Dendritic cell treated with granulocyte-macrophage colony-stimulating factor and Interleukin-4, amounts not matched to agents 40 ng/mL and 50 ng/mL, for 4 days (primary cell): ENCODE results near the gene ABCA2.
A peak's percentile ranks its signal among the peaks of the same experiment; 100 is the strongest.

ENCODE experiments used
- H3K27ac Mint-ChIP-seq: one replicate; pipeline ENCODE4 v1.8.0; 2022; ENCODE audit warnings: mild to moderate bottlenecking, mixed read lengths
- H3K27me3 Mint-ChIP-seq: one replicate; pipeline ENCODE4 v1.8.0; 2022; ENCODE audit warnings: mild to moderate bottlenecking, mixed read lengths
- H3K36me3 Mint-ChIP-seq: one replicate; pipeline ENCODE4 v1.8.0; 2022; ENCODE audit warnings: low read depth, mixed read lengths
- H3K4me1 Mint-ChIP-seq: one replicate; pipeline ENCODE4 v1.8.0; 2022; ENCODE audit warnings: low read depth, mixed read lengths
- H3K4me3 Mint-ChIP-seq: one replicate; pipeline ENCODE4 v1.8.0; 2022; ENCODE audit warnings: mild to moderate bottlenecking, moderate library complexity, mixed read lengths
- H3K9me3 Mint-ChIP-seq: one replicate; pipeline ENCODE4 v1.8.0; 2022; ENCODE audit warnings: mixed read lengths
- intact Hi-C: fragments of 100-400 bp; cut with micrococcal nuclease; formaldehyde crosslinking; loops from one replicate; pipeline ENCODE4 v1.15.0; 2022

ABCA2 gene

DNA sequence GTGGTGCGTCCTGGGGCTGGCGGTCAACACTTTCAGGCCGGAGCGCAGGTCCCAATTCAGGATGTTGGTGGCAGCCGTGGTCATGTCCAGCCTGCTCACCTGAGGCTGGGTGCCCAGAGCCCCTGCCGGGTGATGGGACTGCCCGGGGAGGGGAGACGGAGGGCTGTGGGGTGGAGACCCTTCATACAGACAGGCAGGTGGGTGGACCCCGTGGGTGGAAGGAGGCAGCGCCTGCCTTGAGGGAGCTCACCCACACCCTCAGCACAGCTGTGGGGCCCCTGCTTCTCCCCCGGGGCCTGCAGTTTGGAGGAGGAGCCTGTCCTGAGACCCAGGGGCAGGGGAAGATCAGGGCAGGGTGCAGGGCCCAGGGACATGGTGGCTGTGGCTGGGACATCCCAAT lies 57.7 kb downstream of the ABCA2 start:
- Mint-ChIP-seq H3K9me3 (no peaks in the 10 kb centered on the region), H3K36me3 (no peaks in the 10 kb centered on the region), H3K27ac (no peak overlapping the region), H3K4me3 (no peak overlapping the region), H3K27me3 (peaks cover 48% of the 10 kb centered on the region), H3K4me1 (peaks cover 21% of the 10 kb centered on the region)
- intact Hi-C loops, result no loop called here

DNA sequence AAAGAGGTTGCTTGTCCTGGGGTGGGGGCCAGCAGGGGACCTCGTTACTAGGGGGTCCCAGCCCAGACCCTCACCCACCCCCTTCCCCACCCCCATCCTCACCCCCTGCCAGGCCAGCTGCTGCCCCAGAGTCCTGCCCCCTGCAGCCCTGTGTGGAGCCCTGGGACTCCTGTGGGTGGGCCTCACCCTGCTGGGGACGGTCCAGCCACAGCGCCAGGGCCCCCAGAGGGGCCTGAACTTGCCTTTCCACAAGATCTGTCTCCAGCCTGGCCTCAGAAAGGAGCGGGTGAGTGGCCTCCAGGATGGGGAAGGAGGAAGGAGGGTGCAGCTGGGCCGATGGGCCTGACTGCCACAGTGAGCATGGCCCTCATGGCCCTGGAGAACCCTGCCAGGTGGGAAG lies 58.3 kb downstream of the ABCA2 start:
- Mint-ChIP-seq H3K36me3 (no peaks in the 10 kb centered on the region), H3K27ac (no peak overlapping the region), H3K9me3 (no peaks in the 10 kb centered on the region), H3K27me3 (peaks cover 45% of the 10 kb centered on the region), H3K4me1 (peaks cover 16% of the 10 kb centered on the region), H3K4me3 (no peak overlapping the region)
- intact Hi-C loops, result no loop called here

DNA sequence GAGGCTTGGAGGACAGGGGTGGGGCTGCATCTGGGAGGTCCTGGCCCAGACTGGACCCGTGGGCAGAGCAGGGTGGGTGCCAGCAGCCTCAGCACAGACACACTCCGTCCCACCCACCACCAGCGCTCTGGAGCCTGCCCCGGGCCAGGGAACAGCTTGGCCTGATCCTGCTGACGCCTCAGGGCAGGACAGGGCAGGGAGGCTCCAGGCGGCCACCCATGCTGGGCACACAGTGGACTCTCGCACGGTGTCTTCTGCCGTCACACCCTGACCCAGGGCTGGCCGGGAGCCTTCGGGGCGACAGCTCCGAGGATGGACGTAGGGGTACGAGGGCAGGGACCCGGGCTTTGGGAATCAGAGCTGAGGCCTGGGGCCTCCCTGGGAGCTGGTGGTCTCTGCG lies 58.9 kb downstream of the ABCA2 start:
- no peak overlapping the region for H3K27ac Mint-ChIP-seq
- peaks cover 42% of the 10 kb centered on the region for H3K27me3 Mint-ChIP-seq
- H3K9me3 Mint-ChIP-seq, result no peaks in the 10 kb centered on the region
- H3K36me3 Mint-ChIP-seq, result no peaks in the 10 kb centered on the region
- intact Hi-C loops, result no loop called here
- H3K4me3 Mint-ChIP-seq, result no peak overlapping the region
- H3K4me1 Mint-ChIP-seq, result peaks cover 19% of the 10 kb centered on the region

DNA sequence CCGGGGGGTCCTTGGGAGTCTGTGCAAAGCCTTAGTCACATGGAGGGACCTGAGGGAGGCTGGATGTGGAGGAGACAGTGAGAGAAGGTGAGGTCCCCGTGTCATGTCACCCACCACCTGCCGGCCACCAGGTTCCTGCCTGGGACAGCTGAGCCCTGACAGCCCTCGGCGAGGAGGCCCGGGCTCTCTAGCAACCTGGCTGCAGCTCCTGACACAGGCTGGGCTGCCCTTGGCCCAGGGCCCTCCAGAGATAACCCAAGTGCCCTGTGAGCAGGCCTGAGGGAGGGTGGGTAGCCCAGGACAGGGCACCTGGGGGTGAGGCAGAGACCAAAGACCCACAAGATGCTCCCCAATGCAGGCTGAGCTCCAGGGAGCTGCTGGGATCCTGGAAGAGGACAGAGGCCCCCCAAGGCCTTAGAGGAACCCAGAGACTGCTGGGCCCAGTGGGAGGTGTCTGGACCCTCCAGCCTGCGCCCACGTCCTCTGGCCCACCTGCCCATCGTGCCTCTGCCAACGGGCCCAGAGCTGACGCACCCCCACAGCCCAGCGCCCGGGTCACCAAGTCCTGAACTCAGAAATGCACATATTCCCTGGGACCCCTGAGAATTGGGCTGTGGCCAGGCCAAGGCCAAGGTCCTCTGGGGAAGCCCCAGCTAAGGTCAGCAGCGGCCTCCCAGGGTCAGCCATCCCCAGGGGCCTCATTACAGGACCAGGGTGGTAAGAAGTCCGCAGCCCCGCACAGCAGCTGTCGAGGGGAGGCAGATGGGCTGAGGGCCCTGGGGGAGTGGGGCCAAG lies 59.5 kb downstream of the ABCA2 start:
- H3K36me3 Mint-ChIP-seq, result no peaks in the 10 kb centered on the region
- intact Hi-C loops, result no loop called here
- H3K9me3 Mint-ChIP-seq, result no peaks in the 10 kb centered on the region
- H3K27me3 Mint-ChIP-seq, result peaks cover 41% of the 10 kb centered on the region
- no peak overlapping the region for H3K4me3 Mint-ChIP-seq
- peaks cover 20% of the 10 kb centered on the region for H3K4me1 Mint-ChIP-seq
- no peak overlapping the region for H3K27ac Mint-ChIP-seq

DNA sequence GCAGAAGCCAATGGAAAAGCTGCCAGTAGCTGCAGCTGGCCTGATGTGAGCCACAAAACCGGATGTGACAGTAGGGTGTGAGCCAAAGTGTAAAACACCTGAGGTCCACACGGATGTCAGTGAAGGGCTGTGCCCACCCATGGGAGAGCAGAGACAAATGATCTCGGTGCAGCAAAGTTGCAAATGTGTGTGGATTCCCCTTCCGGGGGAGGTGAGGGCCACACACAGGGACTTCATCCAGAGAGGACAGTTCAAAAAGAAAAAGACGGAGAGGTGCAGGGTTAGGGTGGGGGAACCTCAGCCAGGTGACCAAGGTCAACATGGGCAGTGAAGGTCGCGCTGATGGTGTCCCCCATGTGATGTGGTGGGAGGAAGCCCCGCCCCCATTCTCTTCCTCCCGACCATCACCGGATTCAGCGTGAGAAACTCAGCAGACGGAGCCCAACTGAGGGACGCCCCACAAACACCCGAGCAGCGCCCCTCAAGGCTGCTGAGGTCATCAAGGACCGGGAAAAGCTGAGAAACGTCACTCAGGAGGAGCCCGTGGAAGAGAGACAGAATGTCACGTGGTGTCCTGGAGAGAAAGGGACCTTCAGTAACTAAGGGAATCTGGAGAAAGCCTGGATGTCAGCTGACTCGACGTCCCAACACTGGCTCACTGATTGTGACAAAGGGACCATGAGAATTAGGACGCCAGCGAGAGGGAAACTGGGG lies 62.1 kb downstream of the ABCA2 start:
- peak overlapping the region; percentile 68 for H3K27ac Mint-ChIP-seq
- H3K36me3 Mint-ChIP-seq, result no peaks in the 10 kb centered on the region
- H3K27me3 Mint-ChIP-seq, result peaks cover 37% of the 10 kb centered on the region
- H3K4me3 Mint-ChIP-seq, result no peak overlapping the region
- H3K4me1 Mint-ChIP-seq, result peaks cover 20% of the 10 kb centered on the region
- no peaks in the 10 kb centered on the region for H3K9me3 Mint-ChIP-seq
- intact Hi-C loops, result no loop called here

DNA sequence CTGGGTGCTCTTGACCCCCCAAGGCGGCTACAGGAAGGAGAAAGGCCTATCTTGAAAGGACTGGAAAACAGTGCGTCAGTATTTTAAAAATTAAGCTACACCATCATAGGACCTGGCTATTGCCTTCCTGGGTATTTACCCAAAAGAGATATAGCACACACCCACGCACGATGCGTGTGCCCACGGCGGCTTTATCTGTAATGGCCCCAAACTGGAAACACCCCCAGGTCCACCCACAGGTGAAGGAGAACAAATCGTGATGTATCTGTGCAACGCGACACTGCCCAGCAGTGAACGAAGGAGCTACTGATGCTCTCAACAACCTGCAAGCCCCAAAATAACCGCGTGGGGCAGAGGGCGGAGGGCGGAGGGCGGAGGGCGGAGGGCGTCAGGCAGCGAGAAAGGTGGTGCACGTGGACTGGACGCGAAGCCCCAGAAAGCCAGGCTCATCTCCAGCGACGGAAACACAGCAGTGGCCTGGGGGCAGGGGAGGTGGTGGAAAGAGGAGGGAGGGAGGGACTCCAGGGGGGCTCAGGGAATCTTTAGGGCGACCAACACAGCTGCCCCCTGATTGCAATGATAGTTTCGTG lies 63.1 kb downstream of the ABCA2 start:
- intact Hi-C loops, result no loop called here
- no peaks in the 10 kb centered on the region for H3K9me3 Mint-ChIP-seq
- H3K36me3 Mint-ChIP-seq, result no peaks in the 10 kb centered on the region
- peaks cover 20% of the 10 kb centered on the region for H3K4me1 Mint-ChIP-seq
- H3K4me3 Mint-ChIP-seq, result no peak overlapping the region
- peak overlapping the region; percentile 35 for H3K27ac Mint-ChIP-seq
- H3K27me3 Mint-ChIP-seq, result peaks cover 30% of the 10 kb centered on the region

DNA sequence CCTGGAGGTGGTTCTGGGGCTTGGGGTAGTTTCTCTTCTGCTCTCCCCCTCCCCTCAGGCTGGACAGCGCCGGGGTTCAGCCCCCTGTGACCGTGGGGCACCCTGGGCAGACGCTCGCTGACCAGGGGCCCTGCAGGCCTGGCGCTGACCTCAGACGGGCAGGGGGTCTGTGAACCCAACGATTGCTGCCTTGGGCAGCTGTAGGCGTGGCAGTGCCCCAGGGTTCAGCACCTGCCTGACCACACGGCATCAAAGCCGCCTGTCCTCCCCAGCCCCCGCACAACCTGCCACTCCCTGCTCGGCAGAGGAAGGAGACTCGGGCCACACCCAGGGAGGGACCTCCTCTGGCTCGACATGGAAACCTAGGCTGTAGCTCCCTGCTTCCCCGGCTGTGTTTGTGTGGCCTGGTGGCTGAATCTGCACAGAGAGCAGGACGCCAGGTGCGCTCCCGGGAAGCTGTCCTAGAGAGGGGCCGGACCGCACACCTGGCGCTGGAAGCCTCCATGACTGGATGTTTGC lies 63.8 kb downstream of the ABCA2 start:
- Mint-ChIP-seq H3K4me3 (no peak overlapping the region), H3K36me3 (no peaks in the 10 kb centered on the region)

DNA sequence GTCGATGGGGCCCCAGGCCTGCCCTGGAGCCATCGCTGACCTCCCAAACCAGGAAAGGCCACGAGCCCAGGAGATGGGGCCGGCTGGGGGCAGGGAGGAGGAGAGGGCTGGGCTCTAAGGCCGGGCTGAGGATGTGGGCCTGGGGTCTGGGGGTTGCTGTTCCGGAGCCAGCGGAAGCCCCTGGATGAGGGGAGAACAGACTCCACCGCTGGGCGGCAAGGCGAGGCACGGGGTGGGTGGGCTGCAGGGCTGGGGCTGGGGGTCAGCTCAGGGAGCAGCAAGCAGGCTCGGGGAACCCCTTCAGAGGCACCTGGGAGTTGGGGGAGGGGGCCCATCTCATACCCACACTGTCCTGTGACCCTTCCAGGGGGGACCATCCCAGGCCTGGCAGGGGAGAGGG lies 64.3 kb downstream of the ABCA2 start:
- H3K27me3 Mint-ChIP-seq, result peaks cover 26% of the 10 kb centered on the region
- H3K27ac Mint-ChIP-seq, result peak overlapping the region; percentile 28
- peaks cover 20% of the 10 kb centered on the region for H3K4me1 Mint-ChIP-seq
- H3K36me3 Mint-ChIP-seq, result no peaks in the 10 kb centered on the region
- no peak overlapping the region for H3K4me3 Mint-ChIP-seq
- intact Hi-C loops, result no loop called here
- no peaks in the 10 kb centered on the region for H3K9me3 Mint-ChIP-seq

More for the DNA sequence above, 63.8 kb downstream of the ABCA2 start:
- Mint-ChIP-seq H3K27ac (peak overlapping the region; percentile 35), H3K4me1 (peaks cover 20% of the 10 kb centered on the region), H3K27me3 (peaks cover 29% of the 10 kb centered on the region), H3K9me3 (no peaks in the 10 kb centered on the region)
- intact Hi-C loops, result no loop called here

DNA sequence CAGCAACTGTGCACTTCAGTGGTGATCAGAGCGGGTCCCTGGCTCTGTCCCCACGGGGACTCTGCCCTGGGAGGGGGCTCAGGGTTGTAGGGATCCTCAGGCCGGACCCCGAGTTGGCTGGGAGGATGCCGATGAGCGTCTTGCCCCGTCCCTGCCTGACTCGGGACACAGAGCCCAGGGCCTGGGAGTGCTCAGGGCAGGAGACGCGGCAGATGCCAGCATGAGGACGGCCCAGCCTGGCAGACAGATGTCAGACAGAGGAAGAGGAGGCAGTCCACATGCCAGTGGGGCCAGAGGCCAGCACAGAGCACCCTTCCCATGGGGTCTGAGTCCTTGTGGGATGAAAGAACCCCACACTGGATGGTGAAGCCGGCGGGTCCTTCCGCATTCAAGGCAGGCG lies 64.7 kb downstream of the ABCA2 start:
- Mint-ChIP-seq H3K4me3 (no peak overlapping the region), H3K27me3 (peaks cover 24% of the 10 kb centered on the region), H3K4me1 (peaks cover 20% of the 10 kb centered on the region), H3K36me3 (no peaks in the 10 kb centered on the region), H3K27ac (peak overlapping the region; percentile 28), H3K9me3 (no peaks in the 10 kb centered on the region)
- intact Hi-C loops, result no loop called here

DNA sequence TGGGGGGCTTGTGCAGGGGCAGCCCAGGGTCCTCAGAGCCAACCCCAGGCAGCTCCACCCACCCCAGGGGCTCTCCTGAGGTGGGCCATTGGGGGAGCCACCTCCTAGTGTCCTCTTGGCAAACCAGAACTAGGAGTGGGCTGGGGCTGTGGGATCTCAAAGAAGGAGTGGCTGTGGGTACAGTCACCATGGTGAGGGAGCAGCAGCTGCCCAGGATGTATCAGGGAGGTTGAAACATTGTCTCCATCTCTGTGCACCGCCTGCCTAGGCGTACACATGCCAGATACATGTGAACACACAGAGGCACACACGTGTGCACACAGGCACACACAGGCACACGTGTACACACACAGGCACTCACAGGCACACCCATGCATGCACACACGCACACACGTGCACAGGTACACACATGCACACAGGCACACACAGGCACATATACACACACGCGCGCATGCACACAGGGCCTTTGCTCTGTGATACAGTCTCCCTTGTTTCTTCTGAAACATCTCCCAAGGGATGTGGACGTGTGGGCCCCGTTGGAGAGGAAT lies 65.3 kb downstream of the ABCA2 start:
- Mint-ChIP-seq H3K27ac (peak overlapping the region; percentile 28), H3K4me3 (no peak overlapping the region), H3K27me3 (peaks cover 26% of the 10 kb centered on the region), H3K4me1 (peaks cover 20% of the 10 kb centered on the region), H3K36me3 (no peaks in the 10 kb centered on the region), H3K9me3 (no peaks in the 10 kb centered on the region)
- intact Hi-C loops, result no loop called here

DNA sequence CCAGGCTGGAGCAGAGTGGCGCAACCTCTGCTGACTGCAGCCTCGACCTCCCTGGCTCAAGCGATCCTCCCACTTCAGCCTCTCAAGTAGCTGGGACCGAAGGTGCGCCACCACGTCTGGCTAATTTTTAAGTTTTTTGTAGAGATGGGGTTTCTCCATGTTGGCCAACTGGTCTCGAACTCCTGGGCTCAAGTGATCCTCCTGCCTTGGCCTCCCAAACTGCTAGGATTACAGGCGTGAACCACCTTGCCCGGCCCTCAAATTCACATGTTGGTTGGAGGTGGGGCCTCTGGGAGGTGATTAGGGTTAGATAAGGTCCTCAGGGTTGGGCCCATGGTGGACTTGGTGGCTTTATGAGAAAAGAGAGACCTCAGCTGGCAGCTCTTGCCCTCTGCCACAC lies 65.9 kb downstream of the ABCA2 start:
- H3K9me3 Mint-ChIP-seq, result no peaks in the 10 kb centered on the region
- intact Hi-C loops, result no loop called here
- no peaks in the 10 kb centered on the region for H3K36me3 Mint-ChIP-seq
- H3K4me1 Mint-ChIP-seq, result peaks cover 20% of the 10 kb centered on the region
- H3K27ac Mint-ChIP-seq, result no peak overlapping the region
- peaks cover 25% of the 10 kb centered on the region for H3K27me3 Mint-ChIP-seq
- no peak overlapping the region for H3K4me3 Mint-ChIP-seq

DNA sequence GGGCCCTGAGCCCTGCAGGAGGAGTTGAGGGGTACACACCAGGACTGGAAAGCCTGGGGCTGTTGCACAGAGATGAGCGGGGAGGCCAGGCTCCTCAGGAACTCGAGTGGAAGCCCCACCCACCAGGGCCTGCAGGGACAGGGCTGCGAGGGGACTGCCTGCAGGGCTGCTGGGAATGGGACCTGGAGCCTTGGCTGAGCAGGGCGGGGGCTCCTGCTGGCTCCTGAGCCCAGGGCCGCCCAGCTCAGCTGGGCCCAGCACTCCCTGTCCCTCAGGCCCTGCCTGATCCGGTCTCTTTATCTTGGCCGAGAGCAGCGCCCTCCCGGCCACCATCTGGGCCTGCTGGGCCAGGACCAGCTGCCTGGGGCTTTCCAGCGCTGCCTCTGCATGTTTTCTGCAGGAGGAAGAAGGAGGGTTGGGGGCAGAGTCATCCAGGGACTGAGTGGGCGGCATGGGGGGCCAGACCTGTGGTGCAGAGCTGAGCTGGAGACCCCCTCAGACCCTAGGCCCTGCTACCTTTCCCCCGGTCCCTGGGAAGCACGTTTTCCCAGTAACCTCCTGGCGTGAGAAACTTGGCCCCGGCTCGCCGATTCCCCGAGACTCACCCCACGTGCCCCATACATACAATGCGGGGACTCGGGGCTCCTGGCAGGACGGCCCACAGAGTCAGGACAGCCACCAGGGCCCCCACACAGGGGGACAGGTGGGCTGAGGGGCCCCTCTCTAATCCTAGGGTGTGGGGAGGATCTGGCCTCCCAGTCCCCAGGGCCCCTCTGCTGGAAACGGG lies 66.6 kb downstream of the ABCA2 start:
- Mint-ChIP-seq H3K27ac (no peak overlapping the region), H3K9me3 (peaks cover 6% of the 10 kb centered on the region), H3K27me3 (peaks cover 20% of the 10 kb centered on the region), H3K4me3 (no peak overlapping the region), H3K4me1 (peaks cover 18% of the 10 kb centered on the region), H3K36me3 (no peaks in the 10 kb centered on the region)
- intact Hi-C loops, result no loop called here

DNA sequence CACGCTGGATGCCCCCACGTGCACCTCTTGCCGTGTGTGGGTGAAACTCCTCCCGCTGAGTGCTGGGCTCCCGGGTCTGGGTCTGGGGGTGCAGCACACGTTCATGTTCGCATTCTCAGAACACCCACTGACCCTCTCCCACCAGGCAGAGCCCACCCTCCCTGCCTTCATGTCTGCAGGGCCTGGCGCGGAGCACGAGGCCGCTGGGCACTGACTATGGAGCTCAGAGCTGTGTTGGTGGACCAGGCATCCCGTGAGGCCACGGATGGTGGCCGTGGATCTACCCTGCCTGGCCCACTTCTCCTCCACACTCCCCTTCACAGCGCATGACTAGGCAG lies 67.1 kb downstream of the ABCA2 start:
- H3K9me3 Mint-ChIP-seq, result peaks cover 10% of the 10 kb centered on the region
- no peak overlapping the region for H3K27ac Mint-ChIP-seq

More for the DNA sequence above, 67.1 kb downstream of the ABCA2 start:
- Mint-ChIP-seq H3K4me1 (peaks cover 12% of the 10 kb centered on the region), H3K4me3 (no peak overlapping the region), H3K36me3 (no peaks in the 10 kb centered on the region), H3K27me3 (peaks cover 14% of the 10 kb centered on the region)
- intact Hi-C loops, result no loop called here
